GM18517 (cell line): ENCODE results near the gene B4GALT4.
"Not testable (repeated sequence)": the region's sequence is repeated elsewhere in the genome, so short reads cannot be mapped to it uniquely, and the experiment has no call there.

ENCODE experiments used
- ATAC-seq: cut with Tn5 transposase; IDR thresholded peaks from one replicate; pipeline ENCODE4 v1.9.1; 2021; ENCODE audit warnings: mild to moderate bottlenecking, moderate library complexity; ENCODE audit not compliant: unreplicated experiment

The B4GALT4 gene

DNA sequence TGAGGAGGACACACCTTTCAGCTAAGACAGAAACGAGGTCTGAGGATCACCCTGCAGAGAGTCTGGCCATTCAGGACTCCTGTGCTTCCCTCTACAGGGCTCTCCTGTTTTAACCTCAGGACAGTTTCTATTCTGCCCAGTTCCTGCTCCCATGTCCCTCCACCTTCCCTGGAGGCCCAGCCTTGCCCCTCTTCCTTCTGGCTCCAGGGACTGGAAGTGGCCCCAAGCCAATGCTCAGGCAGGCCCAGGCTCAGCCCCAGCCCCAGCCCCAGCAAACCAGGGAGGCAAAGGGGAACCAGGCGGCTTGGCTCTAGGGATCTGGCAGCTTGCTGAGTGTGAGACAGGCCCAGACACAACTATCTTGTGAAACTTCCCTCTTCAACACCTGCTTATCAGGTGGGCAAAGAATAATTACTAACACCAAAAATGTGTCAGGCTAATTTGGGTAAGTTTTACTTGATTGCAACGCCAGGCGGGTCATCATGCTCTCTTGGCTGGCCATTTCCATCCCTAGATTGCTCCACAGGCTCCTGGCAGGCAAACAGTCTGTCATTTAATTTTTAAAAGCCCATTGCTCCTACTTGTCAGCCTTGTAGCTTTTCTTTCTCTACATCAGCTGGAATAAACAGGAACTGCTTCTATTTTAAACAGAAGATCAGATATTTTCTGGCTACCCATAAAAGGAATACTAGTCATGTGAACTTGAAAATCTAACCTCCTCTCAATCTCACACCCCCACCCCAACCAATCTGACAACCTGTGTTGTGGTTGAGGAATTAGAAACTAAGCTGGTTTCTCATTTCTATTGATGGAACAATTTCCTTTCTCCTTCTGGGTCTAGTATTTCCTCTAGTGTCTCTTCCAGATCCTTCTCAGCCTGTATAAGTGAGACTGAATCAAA lies 33.8 kb downstream of the B4GALT4 start:
- ATAC-seq = no peak

DNA sequence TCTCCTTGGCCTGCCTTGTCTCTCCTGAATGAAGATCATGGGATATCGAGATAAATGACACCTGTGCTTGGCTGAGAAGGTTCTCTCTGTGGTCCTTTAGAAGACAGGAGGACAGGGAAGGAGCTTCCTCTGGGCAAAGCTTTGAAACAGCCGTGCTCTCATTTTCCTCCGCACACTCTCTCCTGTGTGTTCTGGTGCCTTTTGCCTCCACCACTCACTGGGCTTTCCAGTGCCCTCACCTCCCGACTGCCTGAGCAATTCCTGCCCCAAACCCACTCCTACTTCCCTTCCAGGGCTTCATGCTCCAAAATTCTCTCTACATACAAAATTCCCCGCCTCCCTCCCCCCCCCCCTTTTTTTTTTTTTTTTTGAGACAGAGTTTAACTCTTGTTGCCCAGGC lies 35.0 kb downstream of the B4GALT4 start:
- ATAC-seq = no peak

DNA sequence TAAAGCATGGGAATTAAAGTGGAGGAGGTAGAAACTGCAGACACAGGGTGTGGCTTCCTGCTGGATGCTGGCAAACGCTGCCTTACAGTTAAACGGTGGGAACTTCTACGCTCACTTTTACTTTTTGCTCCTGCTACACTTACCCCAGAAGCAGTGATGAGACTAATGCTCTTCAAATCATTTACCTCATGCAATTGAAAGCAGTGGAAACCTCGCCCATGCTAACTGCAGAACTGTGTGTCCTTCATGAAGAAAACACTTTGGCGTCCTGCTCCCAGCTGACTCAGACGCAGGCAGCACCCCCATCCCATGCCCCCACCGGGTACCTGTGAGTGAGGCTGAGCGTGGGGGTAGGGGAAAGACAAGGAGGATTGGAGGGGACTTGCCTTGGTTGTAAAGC lies 35.5 kb downstream of the B4GALT4 start:
- no peak for ATAC-seq

DNA sequence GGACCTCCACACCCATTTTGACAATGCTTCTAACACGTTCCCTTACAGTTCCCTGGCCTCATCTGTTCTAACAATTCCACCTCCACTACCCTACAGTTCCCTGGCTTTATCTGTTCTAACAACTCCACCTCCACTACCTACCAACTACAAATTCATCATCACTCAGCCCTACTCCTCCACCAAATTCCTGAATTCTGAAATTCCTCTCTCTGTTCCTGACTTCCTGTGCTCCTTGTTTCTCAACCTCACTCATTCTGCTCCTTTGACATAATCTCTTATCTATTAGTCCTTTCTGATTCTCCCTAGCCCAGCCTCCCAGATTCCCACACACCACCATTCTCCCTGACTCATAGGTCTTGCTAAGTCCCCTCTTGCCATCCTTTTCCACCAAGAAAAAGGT lies 44.8 kb downstream of the B4GALT4 start:
- no peak for ATAC-seq

DNA sequence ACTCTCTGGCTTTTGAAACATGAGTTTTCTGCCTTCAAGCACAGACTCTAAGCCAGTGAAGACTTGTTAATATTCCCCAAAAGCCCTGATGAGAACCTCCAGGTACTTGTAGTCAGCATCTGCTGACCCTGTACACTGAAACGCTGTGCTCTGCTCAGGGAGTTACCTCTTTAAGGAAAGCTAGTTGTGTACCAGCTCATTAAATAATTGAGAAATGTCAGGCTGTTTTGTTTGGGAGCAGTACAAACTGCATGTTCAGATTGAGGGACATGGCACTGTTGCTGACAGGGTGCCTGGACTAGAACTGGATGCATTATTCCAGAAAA lies 45.6 kb downstream of the B4GALT4 start:
- no peak for ATAC-seq

DNA sequence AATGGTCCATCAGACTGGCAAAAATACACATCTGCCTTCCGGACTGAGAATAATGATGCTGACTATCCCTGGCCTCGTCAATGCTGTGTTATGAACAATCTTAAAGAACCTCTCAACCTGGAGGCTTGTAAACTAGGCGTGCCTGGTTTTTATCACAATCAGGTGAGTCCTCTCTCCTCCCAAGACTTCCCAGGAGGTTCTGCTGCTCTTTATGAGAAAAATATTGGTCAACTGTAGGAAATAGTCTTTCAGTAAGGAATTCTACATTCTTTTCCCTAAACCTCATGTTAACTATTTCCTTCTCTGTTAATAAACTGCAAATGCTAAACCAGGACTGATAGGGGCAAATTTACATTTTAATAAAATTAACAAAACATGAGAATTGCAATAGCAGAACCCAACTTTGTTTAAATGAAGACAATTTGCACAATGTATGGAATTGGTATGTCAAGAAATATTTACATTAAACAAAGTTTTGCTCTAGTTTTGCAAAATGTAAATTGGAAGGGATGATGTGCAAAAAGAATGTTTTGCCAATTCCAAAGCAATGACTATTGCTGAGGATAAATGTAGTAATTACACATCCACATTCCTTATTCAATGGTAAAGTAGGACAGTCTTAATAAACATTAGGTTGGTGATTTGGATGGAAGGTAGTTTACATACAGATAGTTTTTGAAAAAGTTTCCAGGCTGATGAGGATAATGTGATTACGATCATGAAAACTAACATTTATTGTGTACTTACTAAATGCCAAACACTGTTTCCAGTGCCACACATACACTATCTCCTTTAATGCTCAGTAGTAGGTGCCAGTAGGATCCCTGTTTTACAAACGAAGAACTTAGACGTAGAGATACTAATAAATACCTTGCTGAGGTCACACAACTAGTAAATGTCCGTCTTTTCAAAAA lies 46.2 kb downstream of the B4GALT4 start:
- no peak for ATAC-seq

DNA sequence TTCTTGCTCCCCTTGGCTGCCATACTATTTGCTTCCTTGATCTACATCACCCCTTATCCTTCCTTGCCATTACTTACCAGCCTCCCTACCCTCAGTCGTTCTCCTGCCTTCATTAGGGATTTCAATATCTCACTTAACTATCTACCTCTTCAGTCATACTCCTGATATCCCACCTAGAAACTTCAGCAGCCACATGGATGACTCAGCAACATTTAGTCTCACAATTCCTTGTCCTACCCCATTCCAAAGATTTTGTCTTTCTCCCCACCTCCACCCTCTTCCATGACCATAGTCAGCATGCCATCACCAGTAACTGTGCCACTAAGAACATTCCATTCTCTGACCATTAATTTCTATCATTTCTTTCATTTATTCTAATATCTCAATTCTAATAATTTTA lies 48.9 kb downstream of the B4GALT4 start:
- ATAC-seq = no peak

DNA sequence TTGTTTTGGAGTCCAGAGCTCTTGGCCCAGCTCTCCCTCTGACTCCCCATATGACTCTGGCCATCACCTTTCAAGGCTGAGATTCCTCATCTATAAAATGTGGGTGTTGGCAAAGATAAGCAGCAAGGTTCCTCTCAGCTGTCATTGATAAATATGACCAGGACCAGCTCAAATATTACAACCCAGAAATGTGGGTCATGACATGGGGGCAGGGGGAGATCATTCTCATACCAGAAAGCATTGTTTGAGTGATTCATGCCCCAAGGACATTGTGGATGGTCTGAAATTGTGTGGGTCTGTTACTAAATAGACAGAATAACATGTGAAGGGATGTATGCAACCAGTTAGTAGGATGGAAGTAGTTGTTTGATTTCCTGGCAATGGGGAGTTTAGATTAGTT lies 53.4 kb downstream of the B4GALT4 start:
- ATAC-seq = no peak

DNA sequence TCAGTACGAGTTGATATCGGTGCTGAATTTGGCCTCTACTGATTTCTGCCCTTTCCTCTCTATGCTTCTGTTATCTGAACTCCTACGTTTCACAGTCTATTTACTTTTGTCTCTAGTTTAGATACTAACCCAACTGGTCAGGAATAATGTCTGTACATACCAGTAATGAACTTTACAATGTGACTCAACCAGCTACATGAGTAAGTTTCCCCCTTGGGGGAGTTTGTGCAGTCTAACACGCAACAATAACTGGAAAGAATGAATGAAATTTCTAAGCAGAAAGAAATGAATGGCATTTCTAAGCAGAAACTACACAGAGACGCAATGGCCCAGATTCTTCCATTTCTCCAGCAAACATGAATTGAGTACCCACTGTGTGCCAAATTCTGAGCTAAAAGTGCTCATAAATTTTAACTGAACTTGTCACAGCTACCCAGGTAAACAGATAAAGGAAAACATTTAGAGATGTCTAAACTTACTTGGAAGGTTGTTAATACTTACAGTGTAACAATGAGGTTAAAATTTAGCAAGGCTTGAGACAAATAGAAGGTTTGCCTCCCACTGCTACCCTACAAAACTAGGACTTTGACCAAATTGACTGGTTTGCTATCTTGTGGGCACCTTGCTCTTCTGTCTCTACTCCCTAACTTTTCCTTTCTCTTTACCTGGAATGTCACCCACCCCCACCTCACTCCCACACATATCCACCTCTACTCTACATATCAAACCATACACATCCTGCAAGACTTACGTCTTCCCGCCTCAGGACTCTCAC lies 55.7 kb downstream of the B4GALT4 start:
- ATAC-seq = no peak

DNA sequence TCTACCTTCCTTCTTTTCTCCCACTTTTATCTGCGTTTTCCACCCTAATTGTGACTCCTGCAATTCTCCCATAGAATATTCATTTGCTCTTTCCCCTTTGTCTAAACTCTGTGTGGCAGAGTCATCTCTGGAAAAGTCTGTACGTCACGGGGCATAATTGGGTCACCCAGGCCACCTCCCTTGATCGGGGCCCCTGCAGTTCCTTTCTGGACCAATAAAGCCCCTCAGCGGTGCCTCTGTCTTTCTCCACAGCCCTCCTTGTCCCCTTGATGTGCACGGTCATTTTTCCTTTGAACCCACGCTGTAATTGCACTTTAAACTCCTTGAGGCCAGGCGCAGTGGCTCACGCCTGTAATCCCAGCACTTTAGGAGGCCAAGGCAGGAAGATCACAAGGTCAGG lies 56.6 kb downstream of the B4GALT4 start:
- ATAC-seq = no peak

DNA sequence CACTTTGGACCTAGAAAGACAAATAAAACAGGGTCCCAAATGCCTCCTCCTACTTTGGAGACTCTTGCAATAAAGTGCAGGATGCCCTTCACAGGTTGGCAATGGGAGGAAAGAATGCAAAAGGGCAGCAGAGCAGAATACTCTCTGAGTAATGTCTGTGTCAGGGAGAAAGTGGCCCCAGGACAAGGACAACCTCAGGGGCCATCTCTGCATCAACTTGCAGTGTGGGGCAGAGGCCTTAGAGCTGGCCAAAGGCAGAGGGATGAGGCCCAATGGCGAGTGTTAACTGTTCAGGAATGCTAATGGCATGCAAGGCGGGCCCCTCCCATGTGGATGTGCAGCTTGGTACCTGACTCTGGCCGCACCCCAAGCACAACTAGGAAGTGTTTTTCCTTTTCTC lies 58.9 kb downstream of the B4GALT4 start:
- no peak for ATAC-seq

DNA sequence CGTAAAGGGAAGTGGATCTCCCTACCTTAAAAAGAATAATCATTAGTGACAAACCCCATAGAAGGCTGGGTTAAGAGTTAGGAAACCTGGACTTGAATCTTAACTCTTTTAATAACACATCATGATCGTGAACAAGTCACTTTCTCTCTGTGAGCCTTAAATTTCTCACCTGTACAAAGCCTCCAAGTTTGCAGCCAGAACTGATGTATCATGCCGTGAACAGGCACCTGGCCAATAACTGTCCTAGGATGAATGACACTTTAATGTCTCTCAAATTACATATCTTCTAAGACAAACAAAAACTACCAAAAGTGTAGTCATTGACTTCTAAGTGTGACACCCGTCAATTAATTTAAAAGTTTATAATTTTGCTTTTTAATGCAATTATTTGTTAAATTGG lies 63.4 kb downstream of the B4GALT4 start:
- ATAC-seq = no peak

DNA sequence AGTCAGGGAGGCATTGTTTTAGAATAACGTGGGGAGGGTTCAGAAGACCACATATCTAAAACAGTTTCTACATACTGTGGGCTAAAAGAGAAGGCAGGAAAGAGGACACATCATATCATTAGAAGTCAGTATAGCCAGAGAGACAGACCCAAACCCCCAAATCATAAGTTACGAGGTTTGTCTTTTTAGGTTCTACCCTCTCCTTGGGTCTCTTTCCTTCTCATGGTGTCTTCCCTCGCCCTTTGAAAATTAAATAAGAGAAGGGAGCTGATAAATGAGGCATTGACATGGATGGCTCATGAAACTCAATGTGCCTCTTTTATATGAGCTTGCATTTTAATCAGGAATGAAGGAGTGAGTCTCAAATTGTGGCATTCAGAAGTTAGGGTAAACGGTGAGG lies 63.9 kb downstream of the B4GALT4 start:
- no peak for ATAC-seq

DNA sequence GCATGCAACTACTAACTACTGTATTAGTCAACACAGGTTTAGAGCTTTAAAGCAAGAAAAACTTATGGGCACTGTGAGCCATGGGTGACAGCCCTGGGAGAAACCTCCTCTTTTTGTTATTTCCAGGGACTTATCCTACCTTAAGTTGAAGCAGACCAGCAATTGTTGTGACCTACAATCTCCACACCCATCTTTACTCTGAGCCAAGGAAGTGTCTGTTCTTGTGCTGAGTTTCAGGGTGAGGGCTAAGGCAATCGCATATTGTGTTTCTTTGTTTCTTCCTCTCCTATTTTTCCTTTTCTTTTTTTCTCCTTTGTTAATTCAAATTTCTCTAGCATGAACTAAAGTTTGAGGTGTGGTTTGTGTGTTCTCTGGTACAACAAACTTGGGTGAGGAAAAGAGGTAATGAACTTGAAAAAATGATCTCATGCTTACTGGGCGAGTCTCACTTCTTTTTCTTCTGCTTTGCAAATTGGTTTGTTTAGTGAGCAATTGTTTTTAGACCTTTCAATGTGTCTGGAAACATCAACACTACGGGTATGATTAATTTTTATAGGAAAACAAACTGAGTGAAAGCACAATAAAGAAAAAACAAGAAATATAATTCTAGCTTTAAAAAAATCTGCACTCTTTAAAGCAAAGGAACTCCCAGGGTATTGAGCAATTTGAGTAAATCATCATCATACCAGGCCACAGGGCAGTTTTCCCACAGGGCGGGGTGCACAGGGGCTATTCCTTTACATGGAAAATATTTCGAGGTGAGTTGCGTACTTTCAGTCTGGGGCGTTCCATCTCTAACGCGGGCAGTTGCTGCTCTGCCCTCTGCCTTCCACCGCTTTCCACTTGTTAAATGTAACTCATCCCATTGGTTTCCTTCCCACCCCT lies 64.6 kb downstream of the B4GALT4 start:
- ATAC-seq = no peak

DNA sequence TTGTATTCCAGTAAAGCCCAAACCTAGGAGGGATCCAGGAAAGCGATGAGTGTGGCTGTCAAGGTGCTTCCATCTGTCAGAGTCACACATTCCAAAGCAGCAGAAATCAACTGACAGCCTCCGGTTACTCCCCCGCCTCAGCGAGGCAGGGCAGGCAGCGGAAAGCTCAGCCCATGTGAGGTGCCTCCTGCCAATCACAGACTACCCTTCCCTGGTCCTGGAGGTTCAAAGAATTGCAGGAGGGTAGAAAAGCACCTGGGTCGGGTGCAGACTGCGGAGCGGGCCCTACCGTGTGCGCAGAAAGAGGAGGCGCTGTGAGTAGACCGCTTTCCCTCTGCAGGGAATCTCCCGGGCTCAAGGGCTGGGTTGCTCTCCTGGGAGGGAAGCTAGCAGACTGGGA lies 67.4 kb downstream of the B4GALT4 start, which contains the start of gene UPK1B:
Gene UPK1B (plus strand): TSS at position 274 of the 400 bp plus-strand sequence. CDS start 13,144 bp downstream, outside the sequence.
- no peak for ATAC-seq

DNA sequence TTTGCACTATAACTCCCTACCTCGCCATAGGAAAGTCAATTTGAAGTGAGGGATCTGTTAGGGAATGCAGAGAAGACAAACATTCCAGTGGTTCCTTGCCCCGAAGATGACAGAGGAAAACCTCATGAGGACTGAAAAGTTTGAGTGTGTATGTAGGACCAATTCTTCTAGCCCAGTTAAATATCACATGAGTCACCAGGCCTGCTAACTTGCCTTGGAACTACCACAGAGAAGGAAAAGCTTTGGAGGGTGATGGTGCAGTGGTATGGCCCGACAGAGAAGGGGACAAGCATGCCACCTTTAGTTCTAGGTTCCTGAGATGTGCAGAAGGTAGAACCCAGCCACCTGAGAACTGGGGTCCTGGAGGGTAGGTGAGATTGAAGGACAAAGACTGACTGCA lies 69.9 kb downstream of the B4GALT4 start:
- ATAC-seq = no peak

DNA sequence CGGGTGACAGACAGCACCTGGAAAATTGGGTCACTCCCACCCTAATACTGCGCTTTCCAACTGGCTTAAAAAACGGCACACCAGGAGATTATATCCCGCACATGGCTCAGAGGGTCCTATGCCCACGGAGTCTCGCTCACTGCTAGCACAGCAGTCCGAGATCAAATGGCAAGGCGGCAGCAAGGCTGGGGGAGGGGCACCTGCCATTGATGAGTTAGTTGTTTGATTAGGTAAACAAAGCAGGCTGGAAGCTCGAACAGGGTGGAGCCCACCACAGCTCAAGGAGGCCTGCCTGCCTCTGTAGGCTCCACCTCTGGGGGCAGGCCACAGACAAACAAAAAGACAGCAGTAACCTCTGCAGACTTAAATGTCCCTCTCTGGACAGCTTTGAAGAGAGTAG lies 75.9 kb downstream of the B4GALT4 start:
- ATAC-seq = not testable (repeated sequence)
